Measurements from ENCODE around the gene NFAT5.
"Not testable (repeated sequence)": the region's sequence is repeated elsewhere in the genome, so short reads cannot be mapped to it uniquely, and the experiment has no call there.

Gene NFAT5

DNA sequence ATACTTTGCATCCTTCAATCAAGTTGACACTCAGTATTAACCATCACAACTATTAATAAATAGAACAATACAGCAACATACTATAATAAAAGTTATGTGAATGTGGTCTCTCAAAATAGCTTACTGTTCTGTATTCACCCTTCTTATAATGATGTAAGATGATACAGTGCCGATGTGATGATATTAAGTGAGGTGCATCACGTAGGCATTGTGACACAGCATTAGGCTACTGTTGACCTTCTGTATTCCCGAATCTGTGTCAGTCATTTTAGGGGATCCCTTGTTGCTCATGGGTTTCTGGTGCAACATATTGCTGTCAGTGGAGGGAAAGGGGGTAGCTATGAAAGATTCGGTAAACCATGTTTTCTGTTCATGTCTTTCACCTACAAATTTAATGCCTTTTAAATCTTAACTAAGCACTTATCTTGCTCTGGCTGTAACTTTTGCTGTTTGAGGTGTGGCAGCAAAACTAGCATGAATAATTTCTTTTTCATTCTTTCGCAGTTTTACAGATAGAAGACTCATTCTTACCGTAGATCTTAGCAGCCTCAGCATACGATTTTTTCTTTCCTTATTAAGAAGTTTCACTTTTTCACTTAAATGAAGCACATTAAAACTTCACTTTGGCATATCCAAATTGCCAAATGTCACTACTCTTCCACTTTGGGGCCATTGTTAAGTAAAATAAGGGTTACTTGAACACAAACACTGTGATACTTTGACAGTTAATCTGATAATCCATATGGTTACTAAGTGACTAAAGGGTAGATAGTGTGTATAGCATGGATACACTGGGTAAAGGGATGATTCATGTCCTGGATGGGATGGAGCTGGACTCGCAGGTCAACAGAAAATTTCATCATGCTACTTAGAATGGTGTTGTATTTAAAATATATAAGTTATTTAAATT is 29.6 kb downstream of the NFAT5 start:
- no peak for DNase-seq

DNA sequence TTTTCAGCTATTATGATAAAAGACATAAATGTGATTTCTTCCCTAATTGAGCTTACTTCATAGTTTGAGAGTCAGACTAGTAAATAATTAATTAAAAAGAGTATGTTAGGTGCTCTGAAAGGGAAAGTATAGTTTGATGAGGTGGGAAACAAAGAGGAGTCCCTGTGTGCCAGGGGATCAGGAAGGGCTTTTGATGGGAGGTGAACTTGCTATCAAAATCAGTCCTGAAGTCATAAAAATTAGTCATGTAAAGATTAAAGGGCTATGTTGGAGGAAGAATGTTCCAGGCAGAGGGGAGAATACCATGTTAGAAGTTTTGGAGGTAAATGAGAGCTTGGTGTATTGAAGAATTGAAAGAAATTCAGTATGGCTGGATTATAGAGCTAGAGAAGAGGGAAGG is 31.0 kb downstream of the NFAT5 start:
- no peak for DNase-seq

DNA sequence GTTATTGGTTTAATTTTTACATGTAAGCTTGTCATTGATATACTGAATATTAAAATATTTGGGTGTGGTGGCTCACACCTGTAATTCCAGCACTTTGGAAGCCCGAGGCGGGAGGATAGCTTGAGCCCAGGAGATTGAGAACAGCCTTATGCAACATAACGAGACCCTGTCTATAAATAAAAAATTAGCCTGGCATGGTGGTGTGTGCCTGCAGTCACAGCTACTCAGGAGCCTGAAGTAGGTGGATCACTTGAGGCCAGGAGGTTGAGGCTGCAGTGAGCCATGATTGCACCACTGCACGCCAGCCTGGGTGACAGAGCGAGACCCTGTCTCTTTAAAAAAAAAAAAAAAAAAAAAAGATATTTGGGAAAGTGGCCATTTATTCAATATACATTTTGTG is 32.3 kb downstream of the NFAT5 start:
- no peak for DNase-seq

DNA sequence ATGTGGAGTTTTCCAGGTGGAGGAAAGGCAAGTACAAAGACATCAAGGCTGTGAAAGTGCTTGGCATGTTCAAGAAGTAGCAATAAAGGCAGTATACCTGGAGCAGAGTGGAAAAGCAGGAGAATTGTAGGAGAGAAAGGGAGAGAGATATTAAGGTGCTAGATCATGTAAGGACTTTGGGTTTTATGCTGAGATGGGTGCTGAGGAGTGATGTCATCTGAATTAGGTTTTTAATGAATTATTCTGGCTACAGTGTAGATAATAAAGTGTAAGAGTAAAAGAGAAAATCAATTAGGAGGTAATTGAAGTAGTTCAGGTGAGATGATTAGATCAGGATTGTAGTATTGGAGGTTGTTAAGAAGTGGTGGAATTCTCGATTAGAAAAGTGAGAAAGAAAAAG is 34.0 kb downstream of the NFAT5 start:
- DNase-seq: no peak

DNA sequence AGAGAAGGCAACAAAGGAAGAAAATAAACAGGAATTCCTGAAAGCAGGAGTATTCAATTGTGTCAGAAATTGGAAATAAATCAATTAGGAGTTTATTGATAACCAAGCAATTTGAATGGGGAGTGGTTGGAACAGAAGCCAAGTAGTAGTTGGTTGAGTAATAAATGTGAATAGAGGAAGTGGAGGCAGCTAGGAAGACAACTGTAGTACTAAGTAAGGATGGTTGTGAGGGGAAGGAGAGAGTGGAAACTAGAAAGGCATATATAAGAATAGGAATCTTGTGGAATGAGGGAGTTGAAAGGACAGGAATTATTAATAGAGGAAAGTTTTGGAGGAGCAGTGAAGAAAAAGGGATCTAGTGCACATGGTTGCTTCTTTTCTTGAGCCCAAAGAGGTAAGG is 34.4 kb downstream of the NFAT5 start:
- no peak for DNase-seq

DNA sequence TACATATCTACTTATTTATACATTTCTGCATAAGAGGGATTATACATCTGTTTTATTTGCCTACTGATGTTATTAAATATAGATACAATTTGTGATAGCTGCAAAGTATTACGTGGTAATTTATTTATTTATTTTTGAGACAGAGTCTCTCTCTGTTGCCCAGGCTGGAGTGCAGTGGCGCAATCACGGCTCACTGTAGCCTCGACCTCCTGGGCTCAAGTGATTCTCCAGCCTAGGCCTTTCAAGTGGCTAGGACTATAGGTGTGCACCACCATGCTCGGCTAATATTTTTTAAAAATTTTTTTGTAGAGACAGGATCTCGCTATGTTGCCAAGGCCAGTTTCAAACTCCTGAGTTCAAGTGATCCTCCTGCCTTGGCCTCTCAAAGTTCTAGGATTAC is 35.5 kb downstream of the NFAT5 start:
- no peak for DNase-seq

DNA sequence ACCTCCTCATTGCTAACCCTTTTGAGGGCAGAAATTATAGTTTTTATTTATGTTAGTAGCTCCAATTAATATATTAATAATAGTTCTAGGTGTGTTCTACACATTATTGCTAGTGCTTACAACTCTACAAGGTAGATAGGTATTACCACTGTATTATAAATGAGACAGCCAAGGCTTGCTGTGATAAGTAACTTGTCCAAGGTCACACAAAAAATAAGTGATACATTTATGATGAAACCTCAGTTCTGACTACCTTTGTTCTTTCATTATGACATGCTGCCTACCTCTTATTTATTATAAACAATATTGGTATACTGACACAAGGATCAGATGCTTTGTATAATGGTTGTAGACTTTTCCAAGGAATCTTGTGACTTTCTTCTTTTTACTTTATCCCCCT is 41.2 kb downstream of the NFAT5 start:
- no peak for DNase-seq

DNA sequence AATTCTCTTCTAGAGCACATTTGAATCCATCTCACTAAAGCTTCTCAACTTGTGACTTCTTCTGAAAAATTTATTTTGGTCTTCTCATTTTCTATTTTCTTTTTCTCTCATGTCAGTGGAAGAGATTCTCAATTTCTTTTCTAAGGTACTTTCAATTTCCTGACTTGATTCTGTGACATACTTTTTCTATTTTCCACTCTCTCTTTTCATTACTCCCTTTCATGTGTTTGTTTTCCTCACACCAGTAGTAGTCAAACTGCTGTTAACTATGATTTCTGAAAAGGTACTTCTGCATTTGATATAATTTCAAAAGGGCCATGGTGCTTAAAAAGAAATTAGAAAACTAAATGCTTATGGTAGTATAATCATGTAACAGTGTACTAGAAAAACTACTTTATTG is 41.9 kb downstream of the NFAT5 start:
- DNase-seq: no peak

DNA sequence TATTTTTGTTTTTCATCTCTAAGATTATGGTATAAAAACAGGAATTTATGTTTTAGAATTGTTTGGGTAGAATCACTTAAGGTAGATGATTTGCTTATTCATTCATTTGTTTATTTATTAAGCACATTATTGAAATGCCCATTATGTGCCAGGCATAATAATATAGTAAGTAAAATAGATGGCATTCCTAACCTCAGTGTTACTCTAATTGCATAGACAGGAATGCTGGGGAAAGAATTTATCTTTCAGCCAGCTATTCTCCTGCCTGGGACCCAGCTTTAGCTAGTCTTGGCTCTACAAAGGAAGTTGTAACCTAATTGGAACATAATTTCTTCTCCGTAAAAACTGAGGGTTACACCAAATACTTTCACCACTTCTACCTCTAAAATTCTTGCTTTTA is 44.6 kb downstream of the NFAT5 start:
- DNase-seq: no peak

DNA sequence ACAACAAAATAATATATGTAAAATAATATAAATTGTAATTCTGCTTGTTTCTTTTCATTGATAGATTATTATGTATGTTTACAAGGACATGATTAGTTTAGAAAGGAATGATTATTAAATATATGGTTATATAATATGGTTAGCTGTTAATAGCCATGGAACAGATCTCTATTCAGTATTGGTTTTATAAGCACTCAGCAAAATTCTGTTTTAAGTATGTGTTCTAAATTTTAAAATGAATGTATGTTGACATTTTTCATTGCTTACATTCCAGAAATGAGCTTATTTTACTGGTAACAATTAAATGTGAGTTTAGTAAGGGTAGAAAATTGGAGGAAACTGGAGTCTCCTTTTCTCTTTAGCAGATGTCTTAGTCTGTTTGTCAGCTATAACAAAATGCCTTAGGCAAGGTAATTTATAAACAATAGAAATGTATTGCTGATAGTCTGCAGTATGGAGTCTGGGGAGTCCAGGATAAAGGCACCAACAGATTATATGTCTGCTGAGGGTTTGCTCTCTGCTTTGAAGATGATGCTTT is 45.4 kb downstream of the NFAT5 start:
- no peak for DNase-seq

DNA sequence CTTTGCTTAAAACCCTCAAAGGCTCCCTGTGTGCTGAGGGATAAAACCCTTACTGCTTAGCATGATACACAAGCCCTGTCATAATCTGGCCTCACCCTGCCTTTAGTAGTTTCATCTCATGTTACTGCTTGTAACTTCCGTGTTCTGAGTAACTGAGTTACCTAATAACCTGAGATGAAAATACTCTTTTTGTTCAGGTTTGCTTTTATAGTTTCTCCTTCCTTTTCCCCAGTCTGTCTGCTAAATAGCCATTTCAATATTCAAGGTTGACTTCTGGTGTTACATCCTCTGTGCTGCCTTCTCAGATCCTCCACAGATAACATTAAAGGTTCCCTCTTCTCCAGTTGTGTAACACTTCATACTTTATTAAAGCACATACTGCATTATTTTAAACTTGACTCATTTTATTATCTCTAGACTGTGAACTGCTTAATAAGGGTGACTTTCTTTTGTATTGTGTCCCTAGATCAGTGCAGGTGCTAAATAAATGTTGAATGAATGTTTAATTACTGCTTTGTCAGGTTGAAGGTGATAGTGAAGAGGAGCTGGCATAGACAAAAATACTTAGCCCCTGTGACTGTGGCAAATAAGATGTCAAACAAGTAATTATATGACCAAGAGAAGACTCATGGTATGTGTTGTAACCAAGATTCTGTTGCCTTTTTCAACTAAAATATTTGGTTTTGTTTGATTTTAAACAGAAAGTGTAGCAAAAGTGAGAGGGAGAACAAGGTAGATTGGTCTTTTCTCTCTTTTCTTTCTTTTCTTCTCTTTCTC is 47.8 kb downstream of the NFAT5 start:
- no peak for DNase-seq

DNA sequence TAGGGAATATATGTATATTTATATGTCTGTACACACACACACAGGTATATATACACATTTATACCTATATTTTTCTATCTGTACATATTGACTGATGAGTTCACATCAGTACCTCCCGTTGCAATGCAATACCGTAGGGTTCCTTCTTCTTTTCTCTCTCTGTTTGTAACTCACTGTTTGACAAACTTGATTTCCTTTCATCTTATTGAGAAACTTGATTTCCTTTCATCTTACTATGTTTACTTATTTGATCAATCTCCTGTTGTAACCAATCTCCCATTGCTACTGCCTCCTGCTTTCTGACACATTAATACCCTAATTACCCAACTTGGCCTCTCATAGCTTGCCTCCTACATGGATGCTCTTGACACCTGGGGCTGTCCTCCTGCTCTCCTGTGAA is 49.8 kb downstream of the NFAT5 start:
- no peak for DNase-seq

DNA sequence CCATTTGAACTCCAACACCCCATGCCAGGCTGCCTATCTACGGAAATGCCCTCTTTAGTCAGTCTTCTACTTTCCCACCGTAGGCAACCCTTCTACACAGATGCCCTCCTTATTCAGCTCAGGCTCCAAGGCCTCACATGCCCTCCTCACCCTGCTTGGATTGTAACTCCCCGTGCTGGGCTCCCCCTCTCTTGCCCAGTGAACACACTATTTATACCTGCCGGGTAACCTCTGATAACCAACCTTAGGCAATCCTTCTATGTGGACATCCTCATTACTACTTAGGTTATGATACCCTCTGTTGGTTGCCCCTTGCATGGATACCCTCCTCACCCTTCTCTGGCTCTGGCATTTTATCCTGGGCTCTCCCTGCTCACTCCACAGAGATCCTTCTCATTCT is 50.3 kb downstream of the NFAT5 start:
- no peak for DNase-seq

DNA sequence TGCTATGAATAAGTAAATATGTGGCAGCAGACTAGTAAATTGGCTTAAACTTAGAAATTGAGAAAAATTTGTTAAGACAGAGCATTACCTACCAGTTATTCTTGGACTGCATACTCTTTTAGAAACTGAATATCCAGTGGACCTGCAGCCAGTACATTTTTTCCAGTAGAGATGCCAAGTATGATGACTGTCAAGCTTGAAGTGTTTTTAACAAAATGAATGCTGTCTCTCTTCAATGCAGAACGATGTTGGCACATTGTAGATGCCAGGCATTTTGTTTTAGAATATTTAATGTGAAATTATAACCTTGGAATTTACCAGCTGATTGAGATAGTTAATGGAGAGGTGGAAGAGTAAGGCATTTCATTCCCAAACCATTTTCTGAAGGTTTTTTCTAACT is 52.5 kb downstream of the NFAT5 start:
- DNase-seq: no peak

DNA sequence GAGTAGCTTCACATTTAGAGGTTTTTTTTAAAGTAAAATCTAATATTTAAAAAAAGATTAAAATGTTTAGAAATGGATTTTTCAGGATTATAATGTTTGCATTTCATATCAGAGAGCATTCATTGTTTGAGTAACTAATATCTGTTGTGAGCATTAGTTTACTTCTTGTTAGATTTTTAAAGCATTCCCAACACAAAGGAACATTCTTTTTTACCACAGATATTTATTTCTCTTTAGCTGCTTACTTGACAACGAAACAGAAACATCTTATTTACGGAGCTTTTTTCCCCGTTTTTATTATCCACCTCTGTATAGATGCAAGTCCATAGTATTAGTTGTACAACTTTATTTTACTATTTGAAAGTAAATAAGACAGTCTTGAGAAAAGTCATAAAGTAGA is 53.0 kb downstream of the NFAT5 start:
- DNase-seq: no peak

DNA sequence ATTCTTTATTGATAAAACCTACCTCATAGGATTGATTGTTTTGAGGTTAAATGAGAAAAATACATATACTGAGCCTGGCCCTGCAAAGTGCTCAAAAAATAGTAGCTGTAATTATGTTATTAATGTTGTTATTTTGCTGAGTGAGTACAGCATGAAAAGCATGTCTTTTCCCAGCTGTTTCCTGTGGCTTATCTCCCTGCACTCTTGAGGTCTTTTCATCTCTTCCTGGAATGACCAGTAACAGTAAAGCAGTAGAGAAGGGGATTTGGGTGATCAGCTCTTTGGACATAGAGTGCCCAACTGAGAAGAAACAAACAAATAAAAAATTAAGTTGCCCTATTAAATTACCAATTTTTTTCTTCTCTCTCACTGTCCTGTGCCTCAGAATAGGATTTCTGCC is 53.7 kb downstream of the NFAT5 start:
- no peak for DNase-seq

DNA sequence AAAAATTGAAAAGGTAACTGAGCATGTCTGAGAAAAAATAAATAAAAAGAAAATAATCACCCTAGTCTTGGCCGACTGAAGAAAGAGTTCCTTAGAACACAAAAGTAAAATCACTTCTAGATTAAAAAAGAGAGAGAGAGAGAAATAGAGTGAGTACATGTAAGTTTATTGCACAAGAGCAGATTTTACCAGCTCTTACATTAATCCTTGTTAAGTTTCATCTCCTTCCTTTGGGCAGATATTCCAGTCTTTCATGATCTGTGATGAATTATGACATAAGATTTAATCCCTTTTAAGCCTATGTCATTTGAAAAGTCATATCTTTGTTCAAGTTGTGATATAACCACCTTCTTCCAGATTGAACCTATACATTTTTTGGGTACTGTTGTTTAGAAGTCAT is 54.8 kb downstream of the NFAT5 start:
- no peak for DNase-seq

DNA sequence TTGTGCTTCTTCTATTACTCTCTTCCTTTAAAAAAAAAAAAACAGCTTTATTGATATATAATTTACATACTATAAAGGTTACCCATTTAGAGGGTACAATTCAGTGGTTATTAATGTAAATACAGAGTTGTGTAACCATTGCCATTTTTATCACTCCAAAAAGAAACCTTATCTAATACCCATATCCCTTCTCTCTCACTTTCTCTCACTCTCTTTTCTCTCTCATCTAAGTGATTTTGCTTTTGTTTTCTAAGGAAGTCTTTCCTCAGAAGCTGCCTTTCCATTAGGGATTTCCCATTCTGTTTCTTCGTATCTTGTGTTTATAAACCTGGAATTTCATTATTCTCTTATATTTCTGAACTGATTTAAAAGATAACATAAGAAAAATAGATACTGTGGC is 55.5 kb downstream of the NFAT5 start:
- DNase-seq: no peak

DNA sequence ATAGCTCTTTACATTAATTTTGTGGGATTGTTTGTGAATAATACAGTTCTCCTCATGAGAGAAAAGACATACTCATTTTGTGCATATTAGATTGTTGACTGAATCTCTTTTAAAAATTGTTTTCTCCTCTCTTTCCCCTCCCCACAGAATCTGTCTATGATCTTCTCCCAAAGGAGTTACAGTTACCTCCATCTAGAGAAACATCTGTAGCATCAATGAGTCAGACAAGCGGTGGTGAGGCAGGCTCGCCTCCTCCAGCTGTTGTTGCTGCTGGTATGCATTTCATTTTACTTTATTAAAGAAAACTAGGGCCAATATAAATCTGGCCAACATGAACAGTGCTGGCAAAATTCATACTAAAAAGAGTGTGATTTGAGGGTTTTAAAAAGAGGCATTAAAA is 60.5 kb downstream of the NFAT5 start:
- DNase-seq: no peak

DNA sequence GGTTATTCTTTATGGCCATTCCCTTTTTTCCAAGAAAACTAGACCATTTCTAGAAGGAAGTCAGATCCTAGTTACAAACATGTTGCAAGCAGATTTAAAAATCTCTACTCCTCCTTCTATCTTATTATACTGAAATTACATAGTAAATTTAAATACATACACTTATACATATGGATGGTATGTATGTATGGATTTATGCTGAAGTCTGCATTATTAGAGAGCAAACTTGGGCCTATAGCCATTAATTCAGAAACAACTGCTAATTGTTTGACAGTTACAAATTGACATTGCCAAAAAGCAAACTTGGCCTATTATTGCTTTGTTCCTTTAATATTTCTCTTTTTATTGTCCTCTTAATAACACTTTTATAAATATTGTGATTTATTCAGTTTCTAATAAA is 67.1 kb downstream of the NFAT5 start:
- DNase-seq: no peak

DNA sequence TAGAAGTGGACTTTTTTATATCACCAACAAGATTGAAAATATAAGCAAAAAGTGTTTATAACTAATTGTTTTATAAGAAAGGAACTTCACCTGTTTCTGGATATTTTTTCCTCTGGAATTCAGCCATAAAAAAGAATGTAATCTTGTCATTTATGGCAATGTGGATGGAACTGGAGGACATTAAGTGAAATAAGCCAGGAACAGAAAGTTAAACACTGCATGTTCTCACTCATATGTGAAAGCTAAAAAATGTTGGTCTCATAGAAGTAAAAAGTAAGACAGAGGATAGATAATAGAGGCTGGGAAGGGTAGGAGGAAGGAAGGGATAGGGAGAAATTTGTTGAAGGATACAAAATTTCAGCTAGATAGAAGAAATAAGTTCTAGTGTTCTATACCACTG is 67.6 kb downstream of the NFAT5 start:
- DNase-seq: no peak

DNA sequence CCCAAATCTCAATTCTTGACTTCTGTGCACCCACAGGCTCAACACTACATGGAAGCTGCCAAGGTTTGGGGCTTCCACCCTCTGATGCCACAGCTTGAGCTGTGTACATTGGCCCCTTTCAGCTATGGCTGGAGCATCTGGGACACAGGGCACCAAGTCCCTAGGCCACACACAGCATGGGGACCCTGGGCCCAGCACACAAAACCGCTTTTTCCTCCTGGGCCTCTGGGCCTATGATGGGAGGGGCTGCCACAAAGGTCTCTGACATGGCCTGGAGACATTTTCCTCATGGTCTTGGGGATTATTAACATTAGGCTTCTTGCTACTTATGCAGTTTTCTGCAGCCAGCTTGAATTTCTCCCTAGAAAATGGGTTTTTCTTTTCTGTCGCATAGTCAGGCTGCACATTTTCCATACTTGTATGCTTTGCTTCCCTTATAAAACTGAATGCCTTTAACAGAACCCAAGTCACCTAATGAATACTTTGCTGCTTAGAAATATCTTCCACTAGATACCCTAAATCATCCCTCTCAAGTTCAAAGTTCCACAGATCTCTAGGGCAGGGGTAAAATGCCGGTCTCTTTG is 70.9 kb downstream of the NFAT5 start:
- not testable (repeated sequence) for DNase-seq

DNA sequence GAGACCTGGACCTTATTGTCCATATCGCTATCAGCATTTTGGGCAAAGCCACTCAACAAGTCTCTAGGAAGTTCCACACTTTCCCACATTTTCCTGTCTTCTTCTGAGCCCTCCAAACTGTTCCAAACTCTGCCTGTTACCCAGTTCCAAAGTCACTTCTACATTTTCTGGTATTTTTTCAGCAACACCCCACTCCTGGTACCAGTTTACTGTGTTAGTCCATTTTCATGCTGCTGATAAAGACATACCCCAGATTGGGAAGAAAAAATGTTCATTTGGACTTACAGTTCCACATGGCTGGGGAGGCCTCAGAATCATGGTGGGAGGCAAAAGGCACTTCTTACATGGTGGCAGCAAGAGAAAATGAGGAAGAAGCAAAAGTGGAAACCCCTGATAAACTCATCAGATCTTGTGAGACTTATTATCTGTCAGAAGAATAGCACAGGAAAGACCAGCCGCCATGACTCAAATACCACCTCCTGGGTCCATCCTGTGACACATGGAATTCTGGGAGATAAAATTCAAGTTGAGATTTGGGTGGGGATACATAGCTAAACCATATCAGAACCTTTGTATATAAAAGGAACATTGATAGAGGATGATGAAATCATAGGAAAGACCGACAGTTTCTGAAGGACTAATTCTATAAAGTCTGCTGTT is 71.6 kb downstream of the NFAT5 start:
- not testable (repeated sequence) for DNase-seq

All from NCI-H1417 treated with DMSO at 0.1 percent for 48 hours (cell line).